GM18517 (cell line): ENCODE measurements around the gene DNAJC18.

Experiments used
- ATAC-seq: cut with Tn5 transposase; IDR thresholded peaks from one replicate; pipeline ENCODE4 v1.9.1; 2021; ENCODE audit warnings: mild to moderate bottlenecking, moderate library complexity; ENCODE audit not compliant: unreplicated experiment

Gene DNAJC18

DNA sequence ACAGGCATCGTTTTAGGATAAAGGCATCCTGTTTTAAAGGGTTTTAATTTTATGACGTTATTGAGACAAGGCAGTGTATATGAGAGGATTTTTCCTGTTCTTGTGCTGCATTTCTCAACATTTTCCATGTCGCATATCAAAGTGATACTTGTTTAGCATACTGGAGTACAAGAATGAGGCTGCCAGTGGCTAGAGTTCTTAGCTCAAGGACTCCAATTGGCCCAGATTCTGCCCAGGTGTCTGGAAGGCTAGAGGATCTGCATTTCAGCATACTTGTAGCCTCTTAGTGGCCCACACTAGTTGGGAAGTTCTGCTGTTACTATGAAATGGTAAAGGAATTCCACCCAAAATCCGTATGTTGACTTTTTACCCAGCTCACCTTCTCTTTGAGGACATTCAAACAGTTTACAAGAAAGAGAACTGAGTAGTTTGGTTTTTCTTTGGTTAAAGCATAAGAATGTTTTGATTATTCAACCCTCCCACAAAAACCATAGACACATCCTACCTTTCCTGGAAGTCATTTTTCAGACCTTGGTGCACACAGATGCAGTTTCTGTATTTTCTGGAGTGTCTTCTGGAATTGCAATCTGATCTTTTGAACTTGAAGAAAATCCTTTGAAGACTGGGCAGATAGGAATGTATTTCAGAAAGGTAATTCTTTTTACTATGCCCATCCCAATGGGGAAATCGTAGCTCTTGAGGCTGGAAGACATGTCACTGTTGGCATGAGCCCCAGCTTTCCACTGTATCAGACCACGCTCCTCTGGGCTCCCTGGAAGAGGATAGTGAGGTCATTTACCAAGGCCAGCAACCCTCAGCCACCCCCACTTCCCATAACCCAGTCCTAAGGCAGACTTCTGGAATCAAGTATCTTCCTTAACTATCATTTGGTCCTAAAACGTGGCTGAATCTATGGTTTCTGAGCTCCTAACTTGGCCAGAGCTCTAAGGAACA is 67.6 kb downstream of the DNAJC18 start:
- ATAC-seq, result no peak

GRCh38 chr5:139369181-139369580 is 70.1 kb downstream of the DNAJC18 start:
- ATAC-seq, result no peak

DNA sequence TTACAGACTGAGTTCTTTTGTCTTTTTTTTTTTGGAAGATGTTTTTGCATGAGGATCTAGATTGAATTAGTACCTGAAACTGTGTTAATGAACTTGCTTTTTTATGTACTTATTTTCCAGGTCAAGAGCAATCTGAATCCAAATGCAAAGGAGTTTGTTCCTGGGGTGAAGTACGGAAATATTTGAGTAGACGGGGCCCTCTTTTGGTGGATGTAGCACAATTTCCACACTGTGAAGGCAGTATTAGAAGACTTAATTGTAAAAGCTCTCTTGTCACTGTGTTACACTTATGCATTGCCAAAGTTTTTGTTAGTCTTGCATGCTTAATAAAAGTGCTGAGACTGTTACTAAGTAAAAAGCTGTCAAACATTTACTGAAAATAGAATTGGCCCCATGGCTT is 70.7 kb downstream of the DNAJC18 start:
- ATAC-seq, result no peak

DNA sequence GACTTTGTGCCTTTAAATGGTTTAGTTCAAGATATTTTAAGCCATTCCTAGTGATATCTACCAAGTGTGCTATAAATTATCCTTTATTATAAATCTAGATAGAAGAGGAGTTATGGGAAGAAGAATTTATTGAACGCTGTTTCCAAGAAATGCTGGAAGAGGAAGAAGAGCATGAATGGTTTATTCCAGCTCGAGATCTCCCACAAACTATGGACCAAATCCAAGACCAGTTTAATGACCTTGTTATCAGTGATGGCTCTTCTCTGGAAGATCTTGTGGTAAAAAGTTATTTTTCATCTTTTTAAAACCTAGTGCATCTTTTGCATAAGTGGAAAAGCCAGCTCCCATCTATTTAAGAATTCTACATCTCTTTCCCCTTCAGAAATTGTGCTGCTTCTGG is 74.9 kb downstream of the DNAJC18 start:
- no peak for ATAC-seq

DNA sequence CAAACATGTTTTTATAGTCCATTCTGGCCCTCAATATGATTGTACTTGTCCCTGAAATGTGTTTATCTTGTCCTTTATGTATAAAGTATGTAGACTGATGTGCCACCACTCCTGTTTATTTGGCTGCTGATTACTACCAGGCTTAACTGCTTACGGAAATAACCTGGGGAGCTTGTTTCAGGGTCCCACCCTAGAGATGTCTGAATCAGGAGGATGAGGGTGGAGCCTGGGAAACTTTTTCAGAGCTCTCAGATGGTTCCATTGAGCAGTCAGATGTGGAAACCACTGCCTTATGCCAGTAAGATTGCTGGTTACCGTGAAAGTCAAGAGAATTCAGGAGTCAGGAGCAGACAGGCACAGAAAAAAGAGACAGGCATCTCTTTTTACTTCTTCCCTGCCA is 75.4 kb downstream of the DNAJC18 start:
- no peak for ATAC-seq

DNA sequence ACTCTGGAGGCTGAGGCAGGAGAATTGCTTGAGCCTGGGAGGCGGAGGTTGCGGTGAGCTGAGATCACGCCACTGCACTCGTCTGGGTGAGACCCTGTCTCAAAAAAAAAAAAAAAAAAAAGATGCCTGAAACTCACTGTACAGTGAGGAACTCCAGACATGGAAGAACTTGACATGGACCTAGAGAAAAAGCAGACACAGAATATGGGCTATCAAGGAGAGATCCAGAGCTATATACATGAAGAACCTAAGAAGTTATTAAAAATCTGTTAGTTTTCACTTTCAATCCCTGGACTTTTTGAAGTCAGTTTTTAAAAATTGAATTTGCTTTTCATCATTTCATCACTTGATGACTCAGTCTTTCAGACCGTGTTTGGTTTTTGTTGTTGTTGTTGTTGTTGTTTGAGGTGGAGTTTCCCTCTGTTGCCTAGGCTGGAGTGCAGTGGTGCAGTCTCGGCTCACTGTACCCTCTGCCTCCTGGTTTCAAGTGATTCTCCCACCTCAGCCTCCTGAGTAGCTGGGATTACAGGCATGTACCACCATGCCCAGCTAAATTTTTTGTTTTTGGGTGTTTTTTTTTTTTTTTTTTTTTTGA is 77.4 kb downstream of the DNAJC18 start:
- ATAC-seq, result no peak

DNA sequence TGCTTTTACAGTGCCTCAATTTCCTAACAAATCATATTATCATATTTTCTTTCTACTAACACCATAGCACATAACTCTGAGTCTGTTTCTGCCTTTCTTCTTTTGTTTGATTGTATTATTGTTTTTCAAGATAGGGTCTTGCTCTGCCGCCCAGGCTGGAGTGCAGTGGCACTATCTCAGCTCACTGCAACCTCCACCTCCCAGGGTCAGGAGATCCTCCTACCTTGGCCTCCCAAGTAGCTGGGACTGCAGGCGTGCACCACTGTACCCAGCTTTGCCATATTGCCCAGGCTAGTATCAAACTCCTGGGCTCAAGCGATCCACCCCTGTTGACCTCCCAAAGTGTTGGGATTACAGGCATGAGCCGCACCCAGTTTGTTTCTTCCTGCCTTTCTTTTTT is 78.9 kb downstream of the DNAJC18 start:
- ATAC-seq, result no peak
